HCT116 (cell line): ENCODE measurements around the gene GANAB. TPM values are rescaled to one million over a fixed set of nuclear protein-coding genes. Genes with fewer than 3 reads are reported as not detected.

Experiments
- ATAC-seq: fragments of 200-7000 bp; cut with Tn5 transposase; 2 replicates; pipeline ENCODE4 v1.9.1; 2020; ENCODE audit warnings: mild to moderate bottlenecking, moderate library complexity
- BruUV-seq: library from RNA; stranded (reverse); fragments of 400-500 nt; replicated peaks from 2 replicates; lab custom pipeline; 2021; lab: Mats Ljungman, UMichigan
- CTCF ChIA-PET: fragments of 300-600 bp; sonication (Branson Sonifier 250); formaldehyde crosslinking; loops from one replicate; lab custom pipeline; 2021; ENCODE audit warnings: antibody characterized with exemption; lab: Charles Lee
- POLR2A ChIA-PET: fragments of 300-600, 350-600 bp; sonication (Branson Sonifier 250); formaldehyde crosslinking; loops from one replicate; lab custom pipeline; 2021; ENCODE audit warnings: antibody characterized with exemption; lab: Charles Lee
- RAD21 ChIA-PET, 2 experiments: fragments of 300-600 bp; sonication (Branson Sonifier 250); formaldehyde crosslinking; loops; one replicate each; lab custom pipeline; 2023; ENCODE audit warnings: low total read pairs in 2 of 2; ENCODE audit not compliant: uncharacterized antibody in 2 of 2, unreplicated experiment in 2 of 2, low non-redundant PET in 1 of 2; lab: Charles Lee
- DNase-seq: peaks from one replicate; pipeline ENCODE4 v3.0.0-alpha.2; 2010; ENCODE audit warnings: low read depth, low spot score
- H2AFZ ChIP-seq: fragments of 200-600 bp; shearing (Covaris generic), sonication (generic); 2 replicates; pipeline ENCODE4 v1.6.1; 2017; ENCODE audit warnings: low read depth, mixed run types, mixed read lengths, antibody characterized with exemption, low read length; ENCODE audit not compliant: poor library complexity, severe bottlenecking
- H3K27ac ChIP-seq: 2 replicates; pipeline ENCODE4 v1.5.1; 2012; ENCODE audit warnings: low read depth, low read length
- H3K27me3 ChIP-seq: fragments of 200-600 bp; sonication (generic); 2 replicates; pipeline ENCODE4 v1.6.1; 2016; ENCODE audit warnings: mixed run types, low read length, mixed read lengths; ENCODE audit not compliant: insufficient read depth
- H3K36me3 ChIP-seq, 2 experiments: fragments of 200-500 bp in 1 of 2; fragments of 200-600 bp in 1 of 2; sonication (Bioruptor generic) in 1 of 2; sonication (generic) in 1 of 2; 2 replicates each; pipeline versions ENCODE4 v1.5.1 to v1.6.1; 2014 to 2016; ENCODE audit warnings: low read length in 2 of 2, inconsistent platforms in 1 of 2, mixed read lengths in 1 of 2, mixed run types in 1 of 2; ENCODE audit not compliant: insufficient read depth in 2 of 2, control insufficient read depth in 1 of 2
- H3K4me1 ChIP-seq, 2 experiments: fragments of 200-600 bp in 1 of 2; sonication (generic) in 1 of 2; 2 replicates each; pipeline versions ENCODE4 v1.5.1 to v1.6.1; 2012 to 2017; ENCODE audit warnings: low read length in 2 of 2, inconsistent platforms in 1 of 2, mild to moderate bottlenecking in 1 of 2, mixed read lengths in 1 of 2, mixed run types in 1 of 2, moderate library complexity in 1 of 2; ENCODE audit not compliant: insufficient read depth in 2 of 2, control insufficient read depth in 1 of 2
- H3K4me2 ChIP-seq: fragments of 200-600 bp; sonication (generic); 2 replicates; pipeline ENCODE4 v1.6.1; 2017; ENCODE audit warnings: mixed run types, low read length, mixed read lengths
- H3K4me3 ChIP-seq, 2 experiments: fragments of 200-600 bp in 1 of 2; sonication (generic) in 1 of 2; replicated peaks in 1 of 2; 2 replicates each; pipeline ENCODE4 v1.5.1; 2011 to 2016; ENCODE audit warnings: low read length in 2 of 2, control low read depth in 1 of 2, low read depth in 1 of 2, mild to moderate bottlenecking in 1 of 2, mixed read lengths in 1 of 2, mixed run types in 1 of 2
- H3K79me2 ChIP-seq: fragments of 200-600 bp; sonication (generic); 2 replicates; pipeline ENCODE4 v1.6.1; 2017; ENCODE audit warnings: mild to moderate bottlenecking, mixed run types, low read length, moderate library complexity, mixed read lengths; ENCODE audit not compliant: insufficient read depth
- H3K9ac ChIP-seq: fragments of 200-600 bp; sonication (generic); 2 replicates; pipeline ENCODE4 v1.6.1; 2016; ENCODE audit warnings: low read length, mixed read lengths
- H3K9me2 ChIP-seq: fragments of 200-600 bp; sonication (generic), shearing (Covaris generic); 2 replicates; pipeline ENCODE4 v1.6.1; 2017; ENCODE audit warnings: mixed run types, mild to moderate bottlenecking, moderate library complexity; ENCODE audit not compliant: insufficient read depth
- H3K9me3 ChIP-seq, 2 experiments: fragments of 200-500 bp in 1 of 2; fragments of 200-600 bp in 1 of 2; sonication (Bioruptor generic) in 1 of 2; sonication (generic) in 1 of 2; 2 replicates each; pipeline ENCODE4 v1.6.1; 2014 to 2017; ENCODE audit warnings: low read length in 2 of 2, mixed read lengths in 2 of 2, inconsistent platforms in 1 of 2, low read depth in 1 of 2, mild to moderate bottlenecking in 1 of 2, mixed run types in 1 of 2, moderate library complexity in 1 of 2; ENCODE audit not compliant: control insufficient read depth in 1 of 2, insufficient read depth in 1 of 2
- H4K20me1 ChIP-seq: fragments of 200-600 bp; sonication (generic), shearing (Covaris generic); 2 replicates; pipeline ENCODE4 v1.6.1; 2017; ENCODE audit warnings: mixed run types, mild to moderate bottlenecking, moderate library complexity; ENCODE audit not compliant: insufficient read depth
- ATF3 ChIP-seq: IDR thresholded peaks from 2 replicates; pipeline ENCODE4 v1.6.1; 2012
- EGR1 ChIP-seq: IDR thresholded peaks from 2 replicates; pipeline ENCODE4 v1.6.1; 2012; ENCODE audit warnings: low read depth
- EZH2 ChIP-seq: fragments of 200-600 bp; sonication (generic); IDR thresholded peaks from 2 replicates; pipeline ENCODE4 v1.6.1; 2017; ENCODE audit warnings: antibody characterized with exemption, mixed run types
- FOSL1 ChIP-seq: IDR thresholded peaks from 2 replicates; pipeline ENCODE4 v1.6.1; 2012; ENCODE audit warnings: low read depth
- POLR2A ChIP-seq: IDR thresholded peaks from 2 replicates; pipeline ENCODE4 v1.7.0; 2011; ENCODE audit warnings: borderline replicate concordance; ENCODE audit not compliant: insufficient read depth, insufficient read length; ENCODE audit errors: extremely low read depth
- RAD21 ChIP-seq: IDR thresholded peaks from 2 replicates; pipeline ENCODE4 v1.6.1; 2012; ENCODE audit warnings: low read depth, mild to moderate bottlenecking
- REST ChIP-seq: IDR thresholded peaks from 2 replicates; pipeline ENCODE4 v1.6.1; 2012; ENCODE audit warnings: low read depth
- SP1 ChIP-seq: IDR thresholded peaks from 2 replicates; pipeline ENCODE4 v1.6.1; 2012; ENCODE audit warnings: low read depth
- ZBTB33 ChIP-seq: IDR thresholded peaks from 2 replicates; pipeline ENCODE4 v1.6.1; 2011; ENCODE audit warnings: mild to moderate bottlenecking, low read length, moderate library complexity; ENCODE audit not compliant: insufficient replicate concordance; ENCODE audit errors: extremely low read depth
- ZNF274 ChIP-seq: fragments of 200-500 bp; sonication (Bioruptor generic); IDR thresholded peaks from 2 replicates; pipeline ENCODE4 v1.6.1; 2014; ENCODE audit warnings: mild to moderate bottlenecking, low read depth, low read length, inconsistent platforms
- intact Hi-C: fragments of 100-400 bp; cut with micrococcal nuclease; formaldehyde crosslinking; loops from 2 replicates; pipeline ENCODE4 v1.10.0; 2022
- total RNA-seq: library from RNA; stranded (reverse); gene quantifications from one replicate; pipeline ENCODE4 v1.2.1, GENCODE V29; 2021; ENCODE audit not compliant: unreplicated experiment

The GANAB gene
- total RNA-seq, 1 experiment from 2014 or later: 410 TPM

GRCh38 chr11:62592146-62592815 lies 54.1 kb downstream of the GANAB start:
- intact Hi-C loops: loop anchor here (5.0 kb wide), 2 partner anchors 60 to 80 kb away; partner anchors contain the start of genes INTS5, LBHD1 and UQCC3
- H3K79me2 ChIP-seq: peaks cover 60% of the 10 kb centered on the region
- TF ChIP-seq SP1 (no peak), FOSL1 (no peak), POLR2A (no peak), ATF3 (no peak), ZNF274 (no peak), RAD21 (no peak), REST (no peak), EZH2 (no peak), ZBTB33 (no peak), EGR1 (no peak)
- TF ChIP-seq, all 23 proteins: peak for 0
- no peaks in the 10 kb centered on the region for H3K9me2 ChIP-seq
- RAD21 ChIA-PET: interaction anchor here (0.5 to 1.3 kb wide), 3 partner anchors 7 to 19 kb away, joined by 4 to 5 read pairs (median 4); partner anchors contain the start of gene MTA2 (in 1 of the 2)
- CTCF ChIA-PET: interaction anchor here (0.8 to 2.9 kb wide), 15 partner anchors 8 to 199 kb away, joined by 3 to 20 read pairs (median 4); partner anchors contain the start of genes B3GAT3, C11orf98, CSKMT and EEF1G
- no peak for ATAC-seq
- no peaks in the 10 kb centered on the region for H4K20me1 ChIP-seq
- POLR2A ChIA-PET: interaction anchor here (0.8 to 3.6 kb wide), 29 partner anchors 10 to 264 kb away, joined by 3 to 52 read pairs (median 5); partner anchors contain the start of genes B3GAT3, C11orf98, CSKMT and EEF1G
- H3K4me1 ChIP-seq: peaks cover 21 to 36% of the 10 kb centered on the region in 2 experiments
- H3K27ac ChIP-seq: peak overlapping the region; percentile 74
- peak overlapping the region; percentile 86 for H3K4me2 ChIP-seq
- peak overlapping the region; percentile 88 for H3K9ac ChIP-seq
- H3K9me3 ChIP-seq: no peaks in the 10 kb centered on the region
- H2AFZ ChIP-seq: no peak overlapping the region
- peak overlapping the region; percentile 53 to 78 for H3K4me3 ChIP-seq
- H3K27me3 ChIP-seq: no peaks in the 10 kb centered on the region
- H3K36me3 ChIP-seq: peaks cover 41 to 53% of the 10 kb centered on the region in 2 experiments
- BruUV-seq: TSS peak; percentile 100
- no peak for DNase-seq
